Putamen (tissue), 1 donor: ENCODE results near the gene EPG5.
"Not testable (repeated sequence)": the region's sequence is repeated elsewhere in the genome, so short reads cannot be mapped to it uniquely, and the experiment has no call there.

Experiments
- DNase-seq: peaks from one replicate; pipeline ENCODE4 v3.0.0-alpha.2; 2016; ENCODE audit warnings: low spot score

The EPG5 gene

GRCh38 chr18:45863469-45863868 is 103.7 kb downstream of the EPG5 start:
- no peak for DNase-seq

- no peak for DNase-seq
Observed at GRCh38 chr18:45861926-45862325, 105.2 kb downstream of the EPG5 start.

GRCh38 chr18:45860971-45861370 is 106.2 kb downstream of the EPG5 start:
- DNase-seq = no peak

- no peak for DNase-seq
Observed at GRCh38 chr18:45860492-45860891, 106.6 kb downstream of the EPG5 start.

GRCh38 chr18:45859334-45859733 is 107.8 kb downstream of the EPG5 start:
- DNase-seq = no peak

- no peak for DNase-seq
Observed at GRCh38 chr18:45856531-45856930, 110.6 kb downstream of the EPG5 start.

- no peak for DNase-seq
Observed at GRCh38 chr18:45854036-45854586, 113.0 kb downstream of the EPG5 start.

GRCh38 chr18:45852631-45853030 is 114.5 kb downstream of the EPG5 start:
- DNase-seq = no peak

GRCh38 chr18:45851161-45851925 is 115.8 kb downstream of the EPG5 start:
- DNase-seq = no peak

GRCh38 chr18:45850021-45850420 is 117.1 kb downstream of the EPG5 start:
- DNase-seq = no peak

GRCh38 chr18:45849529-45849928 is 117.6 kb downstream of the EPG5 start:
- DNase-seq = no peak

GRCh38 chr18:45848643-45849042 is 118.5 kb downstream of the EPG5 start:
- DNase-seq = not testable (repeated sequence)

GRCh38 chr18:45847119-45847518 is 120.0 kb downstream of the EPG5 start:
- no peak for DNase-seq

GRCh38 chr18:45845410-45845809 is 121.7 kb downstream of the EPG5 start:
- no peak for DNase-seq

- DNase-seq = no peak
Observed at GRCh38 chr18:45844938-45845337, 122.2 kb downstream of the EPG5 start.

- no peak for DNase-seq
Observed at GRCh38 chr18:45843019-45843418, 124.1 kb downstream of the EPG5 start.

- no peak for DNase-seq
Observed at GRCh38 chr18:45841765-45842442, 125.2 kb downstream of the EPG5 start.

GRCh38 chr18:45841060-45841764 is 125.9 kb downstream of the EPG5 start:
- DNase-seq = no peak

GRCh38 chr18:45839414-45840395 is 127.4 kb downstream of the EPG5 start:
- no peak for DNase-seq

- no peak for DNase-seq
Observed at GRCh38 chr18:45838302-45839070, 128.6 kb downstream of the EPG5 start.
